IMR-90 (cell line): ENCODE results near the gene LDLRAD3. TPM values are rescaled to one million over a fixed set of nuclear protein-coding genes. Genes with fewer than 3 reads are reported as not detected.

Experiments used
- ATAC-seq: fragments of 200-7000 bp; cut with Tn5 transposase; 2 replicates; pipeline ENCODE4 v1.9.1; 2020; ENCODE audit warnings: low read depth, mild to moderate bottlenecking, moderate library complexity
- BruUV-seq: library from RNA; stranded (reverse); fragments of 400-500 nt; replicated peaks from 2 replicates; lab custom pipeline; 2021; lab: Mats Ljungman, UMichigan
- CTCF ChIA-PET: fragments of 300-600 bp; formaldehyde crosslinking; extraction: SDS; loops from one replicate; lab custom pipeline; 2021; ENCODE audit warnings: antibody characterized with exemption; lab: Yijun Ruan, JAX
- POLR2A ChIA-PET: fragments of 300-600 bp; sonication (Branson Sonifier 250); formaldehyde crosslinking; loops from one replicate; lab custom pipeline; 2022; ENCODE audit warnings: antibody characterized with exemption; ENCODE audit not compliant: unreplicated experiment; lab: Charles Lee
- DNase-seq: peaks from one replicate; pipeline ENCODE4 v3.0.0; 2013
- H2AFZ ChIP-seq: replicated peaks from 2 replicates; pipeline ENCODE3; 2013; ENCODE audit warnings: low read length, mild to moderate bottlenecking; ENCODE audit not compliant: poor library complexity
- H2AK5ac ChIP-seq: 2 replicates; pipeline ENCODE4 v1.6.1; 2013; ENCODE audit warnings: low read depth, low read length, inconsistent platforms
- H2AK9ac ChIP-seq: replicated peaks from 2 replicates; pipeline ENCODE3; 2013; ENCODE audit warnings: mild to moderate bottlenecking, low read depth, low read length, moderate library complexity; ENCODE audit not compliant: poor library complexity
- H2BK120ac ChIP-seq: 2 replicates; pipeline ENCODE4 v1.6.1; 2013; ENCODE audit warnings: low read depth, low read length, inconsistent platforms
- H2BK15ac ChIP-seq: 3 replicates; pipeline ENCODE4 v1.6.1; 2013; ENCODE audit warnings: low read depth, low read length, inconsistent platforms
- H2BK20ac ChIP-seq: 2 replicates; pipeline ENCODE4 v1.6.1; 2013; ENCODE audit warnings: low read depth, mild to moderate bottlenecking, inconsistent platforms, low read length, moderate library complexity
- H2BK5ac ChIP-seq: 2 replicates; pipeline ENCODE4 v1.6.1; 2013; ENCODE audit warnings: mild to moderate bottlenecking, low read depth, low read length, inconsistent platforms; ENCODE audit not compliant: poor library complexity, severe bottlenecking
- H3K14ac ChIP-seq: replicated peaks from 2 replicates; pipeline ENCODE4 v1.6.1; 2013; ENCODE audit warnings: low read depth, low read length, inconsistent platforms
- H3K18ac ChIP-seq: 2 replicates; pipeline ENCODE4 v1.6.1; 2013; ENCODE audit warnings: low read depth, low read length, control low read depth
- H3K23ac ChIP-seq: 2 replicates; pipeline ENCODE4 v1.6.1; 2013; ENCODE audit warnings: low read depth, low read length, inconsistent platforms
- H3K27ac ChIP-seq: 2 replicates; pipeline ENCODE4 v1.5.1; 2013; ENCODE audit warnings: mild to moderate bottlenecking, control low read depth, low read length; ENCODE audit not compliant: insufficient read depth
- H3K27me3 ChIP-seq: 2 replicates; pipeline ENCODE4 v1.6.1; 2013; ENCODE audit warnings: low read length; ENCODE audit not compliant: control insufficient read depth, insufficient read depth
- H3K36me3 ChIP-seq: 2 replicates; pipeline ENCODE4 v1.6.1; 2013; ENCODE audit warnings: low read length, mixed read lengths; ENCODE audit not compliant: control insufficient read depth, insufficient read depth
- H3K4ac ChIP-seq: 2 replicates; pipeline ENCODE4 v1.6.1; 2013; ENCODE audit warnings: low read depth, low read length, inconsistent platforms
- H3K4me1 ChIP-seq: 2 replicates; pipeline ENCODE4 v1.6.1; 2013; ENCODE audit warnings: low read length, mixed read lengths; ENCODE audit not compliant: control insufficient read depth, insufficient read depth
- H3K4me2 ChIP-seq: 2 replicates; pipeline ENCODE4 v1.6.1; 2013; ENCODE audit warnings: low read depth, mild to moderate bottlenecking, control low read depth, low read length, moderate library complexity
- H3K4me3 ChIP-seq: 2 replicates; pipeline ENCODE4 v1.5.1; 2013; ENCODE audit warnings: low read depth, mild to moderate bottlenecking, control low read depth, low read length, moderate library complexity; ENCODE audit not compliant: insufficient read depth
- H3K56ac ChIP-seq: 2 replicates; pipeline ENCODE4 v1.6.1; 2013; ENCODE audit warnings: low read length, inconsistent platforms; ENCODE audit not compliant: insufficient read depth; ENCODE audit errors: extremely low read depth
- H3K79me1 ChIP-seq, 2 experiments: 2 replicates each; pipeline ENCODE4 v1.6.1; 2013; ENCODE audit warnings: low read length in 2 of 2, inconsistent platforms in 1 of 2, low read depth in 1 of 2
- H3K9ac ChIP-seq: 2 replicates; pipeline ENCODE4 v1.6.1; 2013; ENCODE audit warnings: low read depth, low read length, control low read depth
- H3K9me1 ChIP-seq: 2 replicates; pipeline ENCODE4 v1.6.1; 2013; ENCODE audit warnings: low read length, inconsistent platforms; ENCODE audit not compliant: insufficient read depth
- H3K9me3 ChIP-seq: 2 replicates; pipeline ENCODE4 v1.6.1; 2013; ENCODE audit warnings: low read length; ENCODE audit not compliant: control insufficient read depth, insufficient read depth
- H4K20me1 ChIP-seq: 2 replicates; pipeline ENCODE4 v1.6.1; 2013; ENCODE audit warnings: low read length, inconsistent platforms; ENCODE audit not compliant: insufficient read depth
- H4K5ac ChIP-seq: 2 replicates; pipeline ENCODE4 v1.6.1; 2013; ENCODE audit warnings: mild to moderate bottlenecking, low read depth, low read length, control low read depth
- H4K8ac ChIP-seq, 2 experiments: 2 replicates each; pipeline ENCODE4 v1.6.1; 2013; ENCODE audit warnings: low read depth in 2 of 2, low read length in 2 of 2, control low read depth in 1 of 2, inconsistent platforms in 1 of 2
- H4K91ac ChIP-seq: 2 replicates; pipeline ENCODE4 v1.6.1; 2013; ENCODE audit warnings: low read depth, low read length, inconsistent platforms; ENCODE audit not compliant: insufficient read depth
- RAD21 ChIP-seq: IDR thresholded peaks from 2 replicates; pipeline ENCODE4 v1.6.1; 2012; ENCODE audit warnings: low read length, improper control_type of control experiment
- RCOR1 ChIP-seq: IDR thresholded peaks from 2 replicates; pipeline ENCODE4 v1.6.1; 2012; ENCODE audit warnings: mild to moderate bottlenecking, low read length, improper control_type of control experiment; ENCODE audit not compliant: insufficient replicate concordance
- USF2 ChIP-seq: fragments of 150-350 bp; IDR thresholded peaks from 2 replicates; pipeline ENCODE4 v1.6.1; 2017; ENCODE audit warnings: mild to moderate bottlenecking, antibody characterized with exemption, low read length, low read depth
- WGBS, 2 experiments: methylation state at CpG; one replicate each; pipeline versions ENCODE4 v1.1.5 to v1.1.7; 2013; ENCODE audit warnings: missing lambda C conversion rate in 2 of 2; ENCODE audit not compliant: insufficient read length in 1 of 2; ENCODE audit errors: extremely low coverage in 2 of 2; 5-methylcytosine and 5-hydroxymethylcytosine counted together
- dilution Hi-C: fragments of 300-500 bp; cut with HindIII; formaldehyde crosslinking; loops from one replicate; pipeline ENCODE4 v1.14.3; 2018; ENCODE audit warnings: low sequenced_read_pairs; ENCODE audit not compliant: unreplicated experiment
- in situ Hi-C: fragments of 300-500 bp; cut with MboI; formaldehyde crosslinking; loops from 3 replicates; pipeline ENCODE4 v1.14.3; 2019; ENCODE audit warnings: low sequenced_read_pairs, inconsistent platforms, mixed read lengths
- intact Hi-C: fragments of 100-400 bp; cut with micrococcal nuclease; formaldehyde crosslinking; loops from 2 replicates; pipeline ENCODE4 v1.10.0; 2022
- polyA plus RNA-seq, 3 experiments: library from polyadenylated mRNA; depleted of rRNA; stranded (reverse); fragments of >200 nt; gene quantifications; 2 replicates each; pipeline ENCODE4 v1.2.3, GENCODE V29; 2012; ENCODE audit warnings: low replicate concordance in 1 of 3
- total RNA-seq: library from RNA; depleted of rRNA; stranded (reverse); fragments of >200 nt; gene quantifications from 2 replicates; pipeline ENCODE4 v1.2.3, GENCODE V29; 2012

Gene LDLRAD3
- total and polyA plus RNA-seq, 2 of the 4 experiments (the other 2 are of a cell fraction) = 2.7 to 6.4 TPM

- Histone ChIP-seq H4K5ac (no peak overlapping the region), H3K27me3 (no peaks in the 10 kb centered on the region), H2BK120ac (no peak overlapping the region), H3K18ac (no peak overlapping the region), H4K20me1 (no peaks in the 10 kb centered on the region), H3K4me1 (no peaks in the 10 kb centered on the region), H3K56ac (no peak overlapping the region), H3K36me3 (no peaks in the 10 kb centered on the region), H4K91ac (no peak overlapping the region), H3K4ac (no peak overlapping the region), H3K9me3 (no peaks in the 10 kb centered on the region), H2AK5ac (no peak overlapping the region), H3K14ac (no peak overlapping the region), H4K8ac (no peak overlapping the region), H3K23ac (no peak overlapping the region), H3K4me3 (no peak overlapping the region), H2BK15ac (no peak overlapping the region), H3K79me1 (peaks cover 6 to 24% of the 10 kb centered on the region in 2 experiments), H2BK5ac (no peak overlapping the region), H2AFZ (no peak overlapping the region), H3K27ac (no peak overlapping the region), H2BK20ac (no peak overlapping the region), H3K4me2 (no peak overlapping the region), H2AK9ac (no peak overlapping the region), H3K9ac (no peak overlapping the region), H3K9me1 (no peaks in the 10 kb centered on the region)
- dilution Hi-C loops (no loop called here), in situ Hi-C loops (loop anchor here (10.0 kb wide), 1 partner anchor 57 kb away; no protein-coding TSS in a partner anchor), intact Hi-C loops (no loop called here)
- DNase-seq (no peak), ATAC-seq (no peak)
- TF ChIP-seq RAD21 (no peak), RCOR1 (no peak), USF2 (no peak)
- no TSS peak for BruUV-seq
- ChIA-PET CTCF (no interaction called here), POLR2A (no interaction called here)
- no CpG with 5 or more reads among the region's 3 CpGs for WGBS, 2 experiments
These were observed 7.8 kb downstream of the LDLRAD3 start for GRCh38 chr11:35951680-35952079.
